K562 (cell line): ENCODE measurements around the gene NIPSNAP3A. TPM values are rescaled to one million over a fixed set of nuclear protein-coding genes. Genes with fewer than 3 reads are reported as not detected.

ENCODE experiments used
- ATAC-seq: fragments of 200-7000 bp; cut with Tn5 transposase; 3 replicates; pipeline ENCODE4 v1.9.1; 2020; ENCODE audit warnings: moderate library complexity
- BruUV-seq: library from RNA; stranded (reverse); fragments of 400-500 nt; replicated peaks from 2 replicates; lab custom pipeline; 2021; lab: Mats Ljungman, UMichigan
- CTCF ChIA-PET: fragments of 300-600 bp; formaldehyde crosslinking; extraction: SDS; loops from one replicate; lab custom pipeline; 2021; ENCODE audit warnings: low intra/inter-chr PET ratio; lab: Yijun Ruan, JAX
- POLR2A ChIA-PET: fragments of 300-600, 350-650 bp; sonication (Branson Sonifier 250); formaldehyde crosslinking; extraction: SDS; loops from one replicate; lab custom pipeline; 2021; ENCODE audit warnings: antibody characterized with exemption, inconsistent platforms; lab: Yijun Ruan, JAX
- DNase-seq, 4 experiments: peaks; one replicate each; pipeline versions ENCODE4 v3.0.0 to v3.0.0-alpha.2; 2011 to 2018; ENCODE audit warnings: low spot score in 3 of 4, mixed read lengths in 3 of 4; ENCODE audit errors: extremely low read depth in 1 of 4
- FAIRE-seq: peaks from 2 replicates; lab custom pipeline; 2011; peaks lifted over from hg19 to GRCh38; lab: Jason Lieb, UNC
- H2AFZ ChIP-seq: 2 replicates; pipeline ENCODE4 v1.6.0; 2011; ENCODE audit warnings: low read depth, low read length, control low read depth, inconsistent platforms
- H3K27ac ChIP-seq: fragments of 200-600 bp; 3 replicates; pipeline ENCODE4 v1.8.0; 2011; ENCODE audit warnings: low read depth, mild to moderate bottlenecking, control low read depth, inconsistent platforms, low read length, moderate library complexity, mixed read lengths; ENCODE audit errors: extremely low read depth
- H3K27me3 ChIP-seq, 2 experiments: fragments of 300-600 bp in 1 of 2; 2 replicates in 1 of 2; 3 replicates in 1 of 2; pipeline versions ENCODE4 v1.6.0 to v1.8.0; 2011; ENCODE audit warnings: inconsistent platforms in 2 of 2, low read length in 2 of 2, mild to moderate bottlenecking in 1 of 2, mixed read lengths in 1 of 2, moderate library complexity in 1 of 2; ENCODE audit not compliant: control insufficient read depth in 2 of 2, insufficient read depth in 2 of 2
- H3K36me3 ChIP-seq: fragments of 300-600 bp; 3 replicates; pipeline ENCODE4 v1.8.0; 2011; ENCODE audit warnings: mild to moderate bottlenecking, low read length, inconsistent platforms; ENCODE audit not compliant: control insufficient read depth, insufficient read depth
- H3K4me1 ChIP-seq, 2 experiments: fragments of 200-600 bp in 1 of 2; replicated peaks in 1 of 2; 2 replicates in 1 of 2; 3 replicates in 1 of 2; pipeline versions ENCODE4 v1.5.1 to v1.8.0; 2011; ENCODE audit warnings: inconsistent platforms in 2 of 2, low read length in 2 of 2, mild to moderate bottlenecking in 1 of 2, mixed read lengths in 1 of 2, moderate library complexity in 1 of 2; ENCODE audit not compliant: control insufficient read depth in 2 of 2, insufficient read depth in 2 of 2
- H3K4me2 ChIP-seq: 2 replicates; pipeline ENCODE4 v1.6.1; 2011; ENCODE audit warnings: low read length, control low read depth, inconsistent platforms, mixed read lengths; ENCODE audit not compliant: insufficient read depth
- H3K4me3 ChIP-seq: fragments of 200-600 bp; sonication (generic), shearing (Covaris generic); 2 replicates; pipeline ENCODE4 v1.5.1; 2016; ENCODE audit warnings: control low read depth, inconsistent platforms
- H3K79me2 ChIP-seq: fragments of 200-600 bp; 3 replicates; pipeline ENCODE4 v1.8.0; 2011; ENCODE audit warnings: low read length, inconsistent platforms; ENCODE audit not compliant: control insufficient read depth, insufficient read depth
- H3K9ac ChIP-seq, 2 experiments: 2 replicates each; pipeline versions ENCODE4 v1.6.0 to v1.6.1; 2011; ENCODE audit warnings: low read depth in 2 of 2, low read length in 2 of 2, control low read depth in 1 of 2, inconsistent platforms in 1 of 2, mild to moderate bottlenecking in 1 of 2, mixed read lengths in 1 of 2; ENCODE audit not compliant: insufficient read depth in 1 of 2
- H3K9me1 ChIP-seq: one replicate; pipeline ENCODE4 v1.6.0; 2011; ENCODE audit warnings: inconsistent platforms, mild to moderate bottlenecking, low read length, moderate library complexity; ENCODE audit not compliant: control insufficient read depth, insufficient read depth
- H3K9me3 ChIP-seq: replicated peaks from 2 replicates; pipeline ENCODE4 v1.5.1; 2011; ENCODE audit warnings: low read depth, low read length, inconsistent platforms; ENCODE audit not compliant: control insufficient read depth, insufficient read depth
- H4K20me1 ChIP-seq: replicated peaks from 2 replicates; pipeline ENCODE4 v1.6.1; 2011; ENCODE audit warnings: low read length, inconsistent platforms, mixed read lengths; ENCODE audit not compliant: control insufficient read depth, insufficient read depth
- CBFA2T2 ChIP-seq: fragments of 450-650 bp; conservative IDR thresholded peaks from 2 replicates; pipeline ENCODE4 v1.6.1; 2017; ENCODE audit warnings: mild to moderate bottlenecking
- ETV5 ChIP-seq: sonication (generic); formaldehyde crosslinking; IDR thresholded peaks from 2 replicates; pipeline ENCODE4 v1.4.0; 2020; ENCODE audit warnings: low read depth, mild to moderate bottlenecking, missing genetic modification reagents
- GABPA ChIP-seq: fragments of 200-800 bp; sonication (Bioruptor generic); conservative IDR thresholded peaks from 2 replicates; pipeline ENCODE4 v1.6.1; 2016; ENCODE audit warnings: low read depth, missing genetic modification characterization, missing compliant biosample characterization
- MLX ChIP-seq, 2 experiments: fragments of 450-650 bp in 1 of 2; sonication (generic) in 1 of 2; formaldehyde crosslinking; conservative IDR thresholded peaks; 2 replicates each; pipeline versions ENCODE4 v1.4.0 to v1.8.1; 2020 to 2022; ENCODE audit warnings: mild to moderate bottlenecking in 1 of 2, missing genetic modification reagents in 1 of 2
- MTA3 ChIP-seq: fragments of 450-650 bp; formaldehyde crosslinking; IDR thresholded peaks from 2 replicates; pipeline ENCODE4 v1.6.1; 2017; ENCODE audit warnings: mild to moderate bottlenecking, borderline replicate concordance
- NFE2L1 ChIP-seq: fragments of 450-650 bp; IDR thresholded peaks from 2 replicates; pipeline ENCODE4 v1.6.1; 2016; ENCODE audit warnings: missing genetic modification characterization, low read depth, mild to moderate bottlenecking, missing compliant biosample characterization, moderate library complexity, borderline replicate concordance
- RBM39 ChIP-seq: fragments of 200-400 bp; formaldehyde crosslinking; optimal IDR thresholded peaks from 2 replicates; pipeline ENCODE3; 2018; ENCODE audit warnings: low read depth, low read length
- SIN3B ChIP-seq: fragments of 450-650 bp; IDR thresholded peaks from 2 replicates; pipeline ENCODE4 v1.6.1; 2017; ENCODE audit warnings: low read depth, mild to moderate bottlenecking, moderate library complexity
- XRCC5 ChIP-seq: fragments of 200-400 bp; formaldehyde crosslinking; IDR thresholded peaks from 2 replicates; pipeline ENCODE4 v1.6.1; 2017; ENCODE audit warnings: low read depth, mild to moderate bottlenecking, low read length
- ZFX ChIP-seq: sonication (generic); formaldehyde crosslinking; IDR thresholded peaks from 2 replicates; pipeline ENCODE4 v1.8.0; 2022; ENCODE audit warnings: mild to moderate bottlenecking, missing genetic modification reagents, moderate library complexity
- ZNF253 ChIP-seq: fragments of 250-450 bp; sonication (Bioruptor Pico); conservative IDR thresholded peaks from 2 replicates; pipeline ENCODE4 v1.6.1; 2021; ENCODE audit warnings: mild to moderate bottlenecking
- ZNF551 ChIP-seq: fragments of 250-450 bp; sonication (Bioruptor Pico); IDR thresholded peaks from 2 replicates; pipeline ENCODE4 v1.5.0; 2021; ENCODE audit warnings: mild to moderate bottlenecking, moderate library complexity
- WGBS: fragments of 100-300 bp; shearing (Covaris generic); methylation state at CpG from one replicate; pipeline ENCODE4 v1.1.6; 2016; ENCODE audit warnings: low coverage, mixed read lengths; ENCODE audit not compliant: insufficient coverage; ENCODE audit errors: missing lambda C conversion rate; 5-methylcytosine and 5-hydroxymethylcytosine counted together
- in situ Hi-C: fragments of 300-500 bp; cut with MboI; formaldehyde crosslinking; loops from 4 replicates; pipeline ENCODE4 v1.15.0; 2018; ENCODE audit warnings: inconsistent platforms, mixed read lengths
- intact Hi-C: fragments of 100-400 bp; cut with micrococcal nuclease; formaldehyde crosslinking; loops from 2 replicates; pipeline ENCODE4 v1.14.2; 2022
- polyA plus RNA-seq, 8 experiments: library from polyadenylated mRNA; depleted of rRNA in 4 of 8; stranded (reverse) in 5 of 8; unstranded in 3 of 8; fragments of >200 nt; fragmentation: Nextera tagmentation in 2 of 8; fragmentation: Illumina TruSeq in 1 of 8; extraction: Ambion mirVana in 2 of 8; extraction: Trizol in 1 of 8; gene quantifications; 2 replicates each; pipeline versions ENCODE4 v1.2.1 to v1.2.3, GENCODE V29; 2011 to 2014; ENCODE audit warnings: inconsistent platforms in 1 of 8, missing spikeins in 1 of 8
- total RNA-seq, 7 experiments: library from RNA; depleted of rRNA in 6 of 7; stranded (reverse); fragments of >200 nt in 6 of 7; fragmentation: Illumina TruSeq in 2 of 7; extraction: Trizol in 2 of 7; gene quantifications; 2 replicates each; pipeline versions ENCODE4 v1.2.1 to v1.2.3, GENCODE V29; 2011 to 2021; ENCODE audit warnings: low replicate concordance in 1 of 7

NIPSNAP3A gene
- total and polyA plus RNA-seq, 9 of the 15 experiments (the other 6 are each of a cell fraction or from before 2014, with no cell fraction given): 25.3 to 132 (median 40.5) TPM

- intact Hi-C loops: no loop called here
- BruUV-seq: no TSS peak
- ATAC-seq: peak; percentile 48; the same call in 1 of the 3 replicates
- Histone ChIP-seq H3K4me1 (no peaks in the 10 kb centered on the region), H3K36me3 (no peaks in the 10 kb centered on the region)
- CTCF ChIA-PET: no interaction called here
- TF ChIP-seq ZNF253 (no peak), ZFX (no peak), GABPA (tag) (no peak), CBFA2T2 (no peak), XRCC5 (no peak), NFE2L1 (tag) (no peak), MLX (CRISPR knock-in tag; conservative IDR thresholded peaks at IDR 0.05) (no peak), ZNF551 (no peak), RBM39 (no peak), ETV5 (CRISPR knock-in tag) (no peak), SIN3B (no peak), MTA3 (no peak)
- TF ChIP-seq, all 486 proteins: peak for 0
- DNase-seq: no peak
- Histone ChIP-seq H3K27me3 (peaks cover 18 to 34% of the 10 kb centered on the region in 2 experiments; a peak in 4 of 5 replicates), H3K4me3 (no peak overlapping the region), H3K9me3 (no peaks in the 10 kb centered on the region), H3K27ac (no peak overlapping the region), H3K9me1 (no peaks in the 10 kb centered on the region), H3K79me2 (no peaks in the 10 kb centered on the region), H3K4me2 (no peak overlapping the region), H3K9ac (no peak overlapping the region), H4K20me1 (no peaks in the 10 kb centered on the region), H2AFZ (no peak overlapping the region)
- no peak for FAIRE-seq
- WGBS: 6% methylated on average over 5 of the region's 5 CpGs
- POLR2A ChIA-PET: interaction anchor here (0.6 kb wide), 1 partner anchor 8 kb away, joined by 5 read pairs; no protein-coding TSS in a partner anchor
- in situ Hi-C loops: no loop called here
Measured at GRCh38 chr9:104802110-104802509, 54.6 kb downstream of the NIPSNAP3A start.
